Measurements from ENCODE around the gene GLYR1.

Gene GLYR1

GRCh38 chr16:4879049-4879448 lies 32.0 kb upstream of the GLYR1 start:
- DNase-seq (ENCODE audit: low read depth): no peak

GRCh38 chr16:4877380-4877685 lies 30.2 kb upstream of the GLYR1 start:
- DNase-seq (ENCODE audit: low read depth): no peak

GRCh38 chr16:4876646-4877379 lies 29.7 kb upstream of the GLYR1 start:
- DNase-seq (ENCODE audit: low read depth): no peak

GRCh38 chr16:4874666-4875065 lies 27.6 kb upstream of the GLYR1 start:
- DNase-seq (ENCODE audit: low read depth): no peak

- no peak for DNase-seq (ENCODE audit: low read depth)
Measured at GRCh38 chr16:4873091-4873490, 26.0 kb upstream of the GLYR1 start.

- no peak for DNase-seq (ENCODE audit: low read depth)
Measured at GRCh38 chr16:4871071-4871470, 24.0 kb upstream of the GLYR1 start.

GRCh38 chr16:4870138-4870671 lies 23.1 kb upstream of the GLYR1 start:
- DNase-seq (ENCODE audit: low read depth): no peak

- DNase-seq (ENCODE audit: low read depth): no peak
Measured at GRCh38 chr16:4869147-4869805, 22.2 kb upstream of the GLYR1 start.

GRCh38 chr16:4868535-4868934 lies 21.4 kb upstream of the GLYR1 start:
- DNase-seq (ENCODE audit: low read depth): no peak

- no peak for DNase-seq (ENCODE audit: low read depth)
Measured at GRCh38 chr16:4868026-4868425, 20.9 kb upstream of the GLYR1 start.

- DNase-seq (ENCODE audit: low read depth): no peak
Measured at GRCh38 chr16:4866586-4866985, 19.5 kb upstream of the GLYR1 start.

GRCh38 chr16:4865231-4865860 lies 18.3 kb upstream of the GLYR1 start:
- no peak for DNase-seq (ENCODE audit: low read depth)

GRCh38 chr16:4864728-4865127 lies 17.6 kb upstream of the GLYR1 start:
- DNase-seq (ENCODE audit: low read depth): no peak

- DNase-seq (ENCODE audit: low read depth): no peak
Measured at GRCh38 chr16:4862639-4863038, 15.6 kb upstream of the GLYR1 start.

- no peak for DNase-seq (ENCODE audit: low read depth)
Measured at GRCh38 chr16:4860727-4861342, 13.7 kb upstream of the GLYR1 start.

- DNase-seq (ENCODE audit: low read depth): no peak
Measured at GRCh38 chr16:4859900-4860255, 12.8 kb upstream of the GLYR1 start.

GRCh38 chr16:4859190-4859899 lies 12.3 kb upstream of the GLYR1 start:
- DNase-seq (ENCODE audit: low read depth): no peak

- no peak for DNase-seq (ENCODE audit: low read depth)
Measured at GRCh38 chr16:4855804-4856203, 8.7 kb upstream of the GLYR1 start.

- DNase-seq (ENCODE audit: low read depth): no peak
Measured at GRCh38 chr16:4855371-4855770, 8.3 kb upstream of the GLYR1 start.

GRCh38 chr16:4852221-4852872 lies 5.3 kb upstream of the GLYR1 start:
- no peak for DNase-seq (ENCODE audit: low read depth)

GRCh38 chr16:4850211-4850610 lies 3.1 kb upstream of the GLYR1 start:
- no peak for DNase-seq (ENCODE audit: low read depth)

All from T-helper 22 cell (primary cell).